Lung (tissue), 12 donors: ENCODE measurements around the gene AK8. TPM values are rescaled to one million over a fixed set of nuclear protein-coding genes. Genes with fewer than 3 reads are reported as not detected.

Experiments used
- ATAC-seq: fragments of 200-7000 bp; cut with Tn5 transposase; one replicate; pipeline ENCODE4 v1.9.1; 2020; ENCODE audit warnings: moderate number of reproducible peaks; ENCODE audit not compliant: insufficient read depth, low FRiP score
- DNase-seq, 3 donors: peaks; one replicate each; pipeline ENCODE4 v3.0.0-alpha.2; 2013 to 2017
- H3K27ac ChIP-seq, 2 donors: one replicate each; pipeline ENCODE4 v1.5.1; 2013; ENCODE audit warnings: mild to moderate bottlenecking in 2 of 2, moderate library complexity in 2 of 2, control low read depth in 1 of 2, inconsistent platforms in 1 of 2, low read depth in 1 of 2, low read length in 1 of 2
- H3K27me3 ChIP-seq, 3 donors: one replicate each; pipeline ENCODE4 v1.5.1; 2013; ENCODE audit warnings: low read length in 2 of 3; ENCODE audit not compliant: control insufficient read depth in 3 of 3, insufficient read depth in 3 of 3
- H3K36me3 ChIP-seq, 4 donors: one replicate each; pipeline ENCODE4 v1.5.1; 2013; ENCODE audit warnings: low read length in 4 of 4, mild to moderate bottlenecking in 1 of 4, moderate library complexity in 1 of 4; ENCODE audit not compliant: control insufficient read depth in 4 of 4, insufficient read depth in 4 of 4
- H3K4me1 ChIP-seq, 5 donors: one replicate each; pipeline ENCODE4 v1.5.1; 2013; ENCODE audit warnings: low read length in 5 of 5, mild to moderate bottlenecking in 2 of 5, moderate library complexity in 1 of 5; ENCODE audit not compliant: control insufficient read depth in 5 of 5, insufficient read depth in 5 of 5
- H3K4me3 ChIP-seq: one replicate; pipeline ENCODE4 v1.5.1; 2013; ENCODE audit warnings: mild to moderate bottlenecking, control low read depth, moderate library complexity
- H3K9ac ChIP-seq, 2 donors: one replicate each; pipeline ENCODE4 v1.5.1; 2013; ENCODE audit warnings: low read length in 2 of 2, control low read depth in 1 of 2; ENCODE audit not compliant: insufficient read depth in 1 of 2
- H3K9me3 ChIP-seq, 4 donors: one replicate each; pipeline ENCODE4 v1.5.1; 2013; ENCODE audit warnings: low read length in 3 of 4, mild to moderate bottlenecking in 1 of 4, moderate library complexity in 1 of 4; ENCODE audit not compliant: control insufficient read depth in 4 of 4, insufficient read depth in 3 of 4
- CTCF ChIP-seq: IDR thresholded peaks from 2 replicates; pipeline ENCODE4 v1.5.1; 2012; ENCODE audit warnings: mild to moderate bottlenecking; ENCODE audit errors: control extremely low read depth, extremely low read depth
- WGBS, 2 donors: extraction: QIAGEN DNeasy Blood & Tissue Kit; methylation state at CpG; one replicate each; pipeline ENCODE4 v1.1.7; 2013; 5-methylcytosine and 5-hydroxymethylcytosine counted together
- polyA plus RNA-seq, 2 donors: library from polyadenylated mRNA; stranded (reverse); fragments of 200-250 nt; gene quantifications; one replicate each; pipeline ENCODE4 v1.2.1, GENCODE V29; 2013
- total RNA-seq, 2 donors: library from RNA; depleted of rRNA in 1 of 2; stranded (reverse); fragments of >200 nt in 1 of 2; gene quantifications; one replicate each; pipeline ENCODE4 v1.2.1, GENCODE V29; 2014 to 2021
- donor health status: control.
- donor health status: control.
- donor health status: Bipolar disorder and iron deficiency.
- donor health status: healthy.
- donor health status: DM: yes; HTN: yes; CAD: no.

Gene AK8
- total and polyA plus RNA-seq, 4 donors, result 1.9 to 10.6 (median 3.7) TPM

GRCh38 chr9:132896906-132897305 lies 18.8 kb upstream of the AK8 start:
- H3K27me3 ChIP-seq, result no peaks in the 10 kb centered on the region
- H3K4me1 ChIP-seq, result peaks cover 0 to 32% (median 6%) of the 10 kb centered on the region in 5 donors
- no peak overlapping the region for H3K4me3 ChIP-seq
- no peak for TF ChIP-seq CTCF
- DNase-seq (peak in 2 of 3 donors; percentile 23 to 65), ATAC-seq (no peak)
- peaks cover 21 to 61% (median 44%) of the 10 kb centered on the region in 4 donors for H3K36me3 ChIP-seq
- no peak overlapping the region for H3K9ac ChIP-seq
- peaks cover 0 to 2% (median 0%) of the 10 kb centered on the region in 4 donors for H3K9me3 ChIP-seq
- peak overlapping the region in 1 of 2 donors; percentile 24 for H3K27ac ChIP-seq
- 79 to 80% methylated on average over 6 of the region's 6 CpGs for WGBS, 2 donors

GRCh38 chr9:132896264-132896663 lies 18.2 kb upstream of the AK8 start:
- no peaks in the 10 kb centered on the region for H3K27me3 ChIP-seq
- no peak overlapping the region for H3K4me3 ChIP-seq
- H3K36me3 ChIP-seq, result peaks cover 21 to 55% (median 40%) of the 10 kb centered on the region in 4 donors
- TF ChIP-seq CTCF, result no peak
- 75 to 78% methylated on average over 13 of the region's 13 CpGs for WGBS, 2 donors
- H3K27ac ChIP-seq, result peak overlapping the region in 1 of 2 donors; percentile 32
- H3K9ac ChIP-seq, result no peak overlapping the region
- no peak for ATAC-seq
- DNase-seq, result no peak
- peaks cover 0 to 2% (median 0%) of the 10 kb centered on the region in 4 donors for H3K9me3 ChIP-seq
- H3K4me1 ChIP-seq, result peaks cover 0 to 32% (median 6%) of the 10 kb centered on the region in 5 donors

GRCh38 chr9:132894862-132895835 lies 17.1 kb upstream of the AK8 start:
- H3K4me1 ChIP-seq, result peaks cover 0 to 32% (median 6%) of the 10 kb centered on the region in 5 donors
- H3K9ac ChIP-seq, result no peak overlapping the region
- no peaks in the 10 kb centered on the region for H3K27me3 ChIP-seq
- H3K27ac ChIP-seq, result peak overlapping the region in 1 of 2 donors; percentile 6
- no peak for TF ChIP-seq CTCF
- H3K9me3 ChIP-seq, result peaks cover 0 to 2% (median 0%) of the 10 kb centered on the region in 4 donors
- 66 to 84% methylated on average over 9 of the region's 9 CpGs for WGBS, 2 donors
- H3K36me3 ChIP-seq, result peaks cover 13 to 44% (median 30%) of the 10 kb centered on the region in 4 donors
- ATAC-seq (no peak), DNase-seq (peak; percentile 44 to 75 (median 55))
- H3K4me3 ChIP-seq, result no peak overlapping the region
